Breast epithelium (tissue), 3 donors: ENCODE data around the gene PPP3R2.

Source experiments
- CTCF ChIP-seq, 3 donors: fragments of 450-650 bp; IDR thresholded peaks; one replicate each; pipeline ENCODE4 v1.5.1; 2016 to 2017; ENCODE audit warnings: antibody characterized with exemption in 3 of 3, mild to moderate bottlenecking in 3 of 3, moderate library complexity in 3 of 3
- POLR2AphosphoS5 ChIP-seq, 3 donors: sonication (generic); formaldehyde crosslinking; IDR thresholded peaks; one replicate each; pipeline ENCODE4 v1.6.1; 2017; ENCODE audit warnings: antibody characterized with exemption in 3 of 3

GRCh38 chr9:101626295-101626694 is 31.5 kb upstream of the PPP3R2 start:
- TF ChIP-seq CTCF (IDR thresholded peaks at IDR 0.05), result no peak
- TF ChIP-seq POLR2AphosphoS5 (IDR thresholded peaks at IDR 0.05), result no peak
